A673 (cell line): ENCODE data around the gene FCN3. TPM values are rescaled to one million over a fixed set of nuclear protein-coding genes. Genes with fewer than 3 reads are reported as not detected.

Source experiments
- BruUV-seq: library from RNA; stranded (reverse); fragments of 400-500 nt; replicated peaks from 2 replicates; lab custom pipeline; 2021; lab: Mats Ljungman, UMichigan
- CTCF ChIA-PET: fragments of 300-600 bp; sonication (Branson Sonifier 250); formaldehyde crosslinking; loops from one replicate; lab custom pipeline; 2022; ENCODE audit warnings: antibody characterized with exemption; lab: Charles Lee
- POLR2A ChIA-PET: fragments of 300-600 bp; sonication (Branson Sonifier 250); formaldehyde crosslinking; loops from one replicate; lab custom pipeline; 2022; ENCODE audit warnings: antibody characterized with exemption; ENCODE audit not compliant: low non-redundant PET; lab: Charles Lee
- DNase-seq: peaks from one replicate; pipeline ENCODE4 v3.0.0-alpha.2; 2015; ENCODE audit warnings: low spot score
- H3K27ac ChIP-seq: fragments of 200-600 bp; sonication (generic); 2 replicates; pipeline ENCODE4 v1.5.1; 2016; ENCODE audit warnings: mixed run types, low read depth, mild to moderate bottlenecking, mixed read lengths, antibody characterized with exemption, low read length; ENCODE audit not compliant: poor library complexity, severe bottlenecking
- H3K27me3 ChIP-seq: fragments of 200-600 bp; sonication (generic); replicated peaks from 2 replicates; pipeline ENCODE4 v1.6.1; 2017; ENCODE audit warnings: mixed run types, low read depth, mild to moderate bottlenecking, mixed read lengths, antibody characterized with exemption, low read length; ENCODE audit not compliant: insufficient read depth, poor library complexity
- H3K36me3 ChIP-seq: fragments of 200-600 bp; sonication (generic); 2 replicates; pipeline ENCODE4 v1.6.1; 2016; ENCODE audit warnings: mixed run types, mild to moderate bottlenecking, mixed read lengths, antibody characterized with exemption, low read length; ENCODE audit not compliant: insufficient read depth, poor library complexity, severe bottlenecking
- H3K4me1 ChIP-seq: fragments of 200-600 bp; sonication (generic); 2 replicates; pipeline ENCODE4 v1.6.1; 2017; ENCODE audit warnings: mixed run types, mild to moderate bottlenecking, mixed read lengths, antibody characterized with exemption, low read length; ENCODE audit not compliant: insufficient read depth, poor library complexity, severe bottlenecking
- H3K4me3 ChIP-seq: fragments of 200-600 bp; sonication (generic); 2 replicates; pipeline ENCODE4 v1.5.1; 2016; ENCODE audit warnings: low read depth, mixed run types, mild to moderate bottlenecking, mixed read lengths, low read length; ENCODE audit not compliant: poor library complexity, severe bottlenecking
- H3K9me3 ChIP-seq: fragments of 200-600 bp; sonication (generic); 2 replicates; pipeline ENCODE4 v1.6.1; 2016; ENCODE audit warnings: mixed run types, low read depth, mild to moderate bottlenecking, mixed read lengths, antibody characterized with exemption, low read length; ENCODE audit not compliant: poor library complexity, severe bottlenecking
- CTCF ChIP-seq: fragments of 300-800, 200-600 bp; sonication (generic); conservative IDR thresholded peaks from 2 replicates; pipeline ENCODE4 v1.5.1; 2017; ENCODE audit warnings: low read depth, mild to moderate bottlenecking, antibody characterized with exemption, low read length, moderate library complexity, mixed read lengths
- EZH2 ChIP-seq: fragments of 200-600 bp; sonication (generic); IDR thresholded peaks from 2 replicates; pipeline ENCODE4 v1.6.1; 2017; ENCODE audit warnings: borderline replicate concordance, low read depth, mild to moderate bottlenecking, mixed read lengths, antibody characterized with exemption, low read length; ENCODE audit not compliant: poor library complexity, severe bottlenecking
- intact Hi-C: fragments of 100-400 bp; cut with micrococcal nuclease; formaldehyde crosslinking; loops from one replicate; pipeline ENCODE4 v1.10.0; 2022; ENCODE audit not compliant: unreplicated experiment
- total RNA-seq: library from RNA; stranded (reverse); gene quantifications from 2 replicates; pipeline ENCODE4 v1.2.3, GENCODE V29; 2021

Gene FCN3
- total RNA-seq, 1 experiment from 2014 or later: not detected

GRCh38 chr1:27380766-27381733, 6.4 kb upstream of the FCN3 start:
- POLR2A ChIA-PET: no interaction called here

GRCh38 chr1:27380224-27380623, 5.6 kb upstream of the FCN3 start:
- TF ChIP-seq CTCF (no peak), EZH2 (no peak)
- CTCF ChIA-PET: no interaction called here

More at GRCh38 chr1:27380766-27381733, 6.4 kb upstream of the FCN3 start:
- intact Hi-C loops: no loop called here
- H3K27ac ChIP-seq: no peak overlapping the region
- H3K4me1 ChIP-seq: no peaks in the 10 kb centered on the region
- no peaks in the 10 kb centered on the region for H3K27me3 ChIP-seq
- no peak for DNase-seq
- H3K9me3 ChIP-seq: no peaks in the 10 kb centered on the region
- no TSS peak for BruUV-seq
- CTCF ChIA-PET: no interaction called here
- no peak for TF ChIP-seq CTCF
- no peak for TF ChIP-seq EZH2
- no peak overlapping the region for H3K4me3 ChIP-seq
- no peaks in the 10 kb centered on the region for H3K36me3 ChIP-seq

GRCh38 chr1:27379564-27380122, 5.0 kb upstream of the FCN3 start:
- no peak overlapping the region for H3K4me3 ChIP-seq
- no peaks in the 10 kb centered on the region for H3K36me3 ChIP-seq
- H3K27ac ChIP-seq: no peak overlapping the region
- ChIA-PET POLR2A (no interaction called here), CTCF (no interaction called here)
- no peaks in the 10 kb centered on the region for H3K9me3 ChIP-seq
- H3K27me3 ChIP-seq: no peaks in the 10 kb centered on the region
- no peak for DNase-seq
- no peaks in the 10 kb centered on the region for H3K4me1 ChIP-seq
- no TSS peak for BruUV-seq
- TF ChIP-seq CTCF (no peak), EZH2 (no peak)
- intact Hi-C loops: no loop called here

More at GRCh38 chr1:27380224-27380623, 5.6 kb upstream of the FCN3 start:
- no peaks in the 10 kb centered on the region for H3K4me1 ChIP-seq
- no peak overlapping the region for H3K27ac ChIP-seq
- H3K4me3 ChIP-seq: no peak overlapping the region
- no peaks in the 10 kb centered on the region for H3K27me3 ChIP-seq
- POLR2A ChIA-PET: no interaction called here
- no peak for DNase-seq
- H3K36me3 ChIP-seq: no peaks in the 10 kb centered on the region
- H3K9me3 ChIP-seq: no peaks in the 10 kb centered on the region
- intact Hi-C loops: no loop called here
- no TSS peak for BruUV-seq
